GM18508 (cell line): ENCODE measurements around the gene PHC2.

Source experiments
- ATAC-seq: cut with Tn5 transposase; IDR thresholded peaks from one replicate; pipeline ENCODE4 v1.9.1; 2021; ENCODE audit warnings: moderate number of reproducible peaks; ENCODE audit not compliant: insufficient read depth, unreplicated experiment

PHC2 gene

DNA sequence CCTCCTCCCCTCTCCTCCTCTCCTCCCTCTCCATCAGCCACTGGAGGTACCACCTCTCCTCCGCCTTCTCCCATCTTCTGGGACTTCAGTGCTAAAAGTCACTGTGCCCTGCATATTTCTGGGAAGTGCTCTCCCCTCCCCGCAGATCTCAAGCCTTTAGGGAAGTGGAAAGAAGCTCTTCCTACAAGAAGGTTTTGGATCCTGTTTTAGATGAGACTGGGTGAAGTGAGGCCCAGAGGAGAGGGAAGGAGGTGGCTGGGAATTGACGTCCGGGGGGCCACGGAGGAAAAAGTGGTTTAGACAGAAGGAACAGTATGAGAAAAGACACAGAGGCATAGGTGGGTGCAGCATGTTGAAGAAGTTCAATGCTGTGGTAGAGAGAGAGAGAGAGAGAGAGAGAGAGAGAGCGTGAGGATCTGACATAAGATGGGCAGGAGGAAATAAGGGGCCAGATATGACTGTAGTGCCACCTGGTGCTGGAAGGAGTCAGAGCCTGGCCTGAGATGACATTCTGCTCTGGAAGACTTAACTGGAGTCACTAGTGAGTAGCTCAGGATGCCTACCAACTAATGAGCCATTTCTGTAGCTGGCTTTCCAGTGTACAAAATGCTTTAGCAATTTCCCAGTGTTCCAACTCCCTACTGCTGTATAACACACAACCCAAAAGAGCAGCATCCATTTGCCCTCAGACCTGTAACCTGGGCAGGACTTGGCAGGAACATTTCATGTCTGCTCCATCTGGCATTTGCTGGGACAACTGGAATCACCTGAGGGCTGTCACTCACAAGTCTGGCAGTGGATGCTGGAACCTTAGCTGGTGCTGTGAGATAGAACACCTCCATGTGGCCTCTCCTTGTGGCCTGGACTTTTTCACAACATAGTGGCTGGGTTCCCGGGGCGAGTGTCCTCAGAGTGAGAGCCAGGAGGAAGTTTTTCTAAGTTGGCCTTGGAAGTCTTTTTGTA, 24.9 kb upstream of the PHC2 start:
- no peak for ATAC-seq

DNA sequence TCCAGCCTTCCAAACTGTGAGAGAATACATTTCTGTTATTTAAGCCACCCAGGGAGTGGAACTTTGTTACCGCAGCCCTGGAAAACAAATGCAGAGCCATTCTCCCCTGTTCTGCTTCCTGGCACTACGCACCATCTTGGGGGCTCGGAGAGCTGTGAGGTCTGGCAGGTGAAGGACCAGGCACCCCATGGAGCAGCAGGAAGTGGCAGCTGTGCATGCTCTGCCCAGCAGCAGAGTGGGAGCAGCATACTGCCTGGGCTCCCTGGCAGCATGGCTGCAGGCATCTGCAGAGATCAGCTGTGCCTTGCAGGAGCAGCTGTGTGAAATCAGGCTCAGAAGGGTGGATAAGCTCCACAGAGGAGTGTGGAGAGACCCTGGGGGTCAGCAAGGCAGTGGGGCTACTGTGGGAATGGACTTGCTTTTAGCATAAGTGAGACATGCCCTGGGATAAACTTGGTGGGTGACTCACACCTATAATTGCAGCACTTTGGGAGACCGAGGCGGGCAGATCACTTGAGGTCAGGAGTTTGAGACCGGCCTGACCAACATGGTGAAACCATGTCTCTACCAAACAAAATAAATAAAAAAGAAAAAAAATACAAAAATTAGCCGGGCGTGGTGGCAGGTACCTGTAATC, 23.9 kb upstream of the PHC2 start:
- ATAC-seq: no peak

DNA sequence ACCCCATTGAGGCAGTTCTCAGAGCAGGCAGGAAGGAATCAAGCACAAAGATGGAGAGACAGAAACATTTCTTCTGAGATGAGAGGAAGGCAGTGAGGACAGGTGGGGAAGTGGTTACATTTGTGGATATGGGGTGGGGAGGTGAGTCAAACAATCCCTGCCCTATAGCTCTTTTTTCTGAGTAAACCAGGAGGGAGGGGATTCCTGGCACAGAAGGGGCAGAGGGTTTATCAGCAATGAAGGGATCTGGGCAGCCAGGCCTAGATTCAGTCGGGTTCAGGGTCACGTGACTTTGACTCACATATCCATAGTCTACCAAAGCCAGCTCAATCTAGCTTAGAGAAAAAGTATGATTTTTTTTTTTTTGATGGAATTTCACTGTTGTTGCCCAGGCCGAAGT, 15.7 kb upstream of the PHC2 start:
- ATAC-seq: no peak

DNA sequence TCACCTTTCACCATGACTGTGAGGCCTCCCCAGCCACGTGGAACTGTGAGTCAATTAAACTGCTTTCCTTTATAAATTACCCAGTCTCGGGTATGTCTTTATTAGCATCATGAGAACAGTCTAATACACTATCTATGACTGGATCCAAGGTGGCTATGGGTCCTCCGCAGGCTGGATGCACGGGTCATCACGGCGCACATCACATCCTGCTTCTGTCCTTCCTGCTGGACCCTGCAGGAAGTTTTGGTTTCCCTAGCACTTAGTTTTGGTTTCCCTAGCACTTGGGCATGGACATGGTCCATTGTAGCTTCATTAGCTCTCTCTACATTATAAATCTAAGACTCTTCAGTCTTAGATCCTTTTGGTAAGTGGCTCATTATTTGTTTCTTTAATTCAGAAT, 14.2 kb upstream of the PHC2 start:
- ATAC-seq: no peak

DNA sequence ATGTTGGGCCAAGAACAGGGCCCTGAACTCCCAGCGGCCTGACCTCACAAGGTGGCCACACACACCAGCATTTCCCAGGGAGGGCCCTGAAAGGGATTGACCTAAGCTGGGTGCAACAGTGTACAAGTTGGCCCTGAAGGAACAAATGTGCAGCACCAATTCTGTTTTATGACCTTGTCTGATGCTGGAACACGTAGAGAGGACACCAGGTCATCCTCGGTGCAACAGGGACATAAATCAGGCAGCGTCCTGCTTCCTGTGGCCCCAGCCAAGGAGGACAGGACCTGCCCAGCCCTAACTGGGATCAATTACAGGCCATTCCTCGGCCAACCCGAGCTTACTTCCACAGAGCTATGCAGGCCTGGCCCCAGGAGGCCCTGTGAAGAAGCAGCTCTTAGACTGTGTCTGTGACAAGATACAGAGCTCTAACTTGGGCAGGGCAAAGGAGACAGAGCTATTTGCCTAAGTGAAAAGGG, 12.8 kb upstream of the PHC2 start:
- no peak for ATAC-seq

DNA sequence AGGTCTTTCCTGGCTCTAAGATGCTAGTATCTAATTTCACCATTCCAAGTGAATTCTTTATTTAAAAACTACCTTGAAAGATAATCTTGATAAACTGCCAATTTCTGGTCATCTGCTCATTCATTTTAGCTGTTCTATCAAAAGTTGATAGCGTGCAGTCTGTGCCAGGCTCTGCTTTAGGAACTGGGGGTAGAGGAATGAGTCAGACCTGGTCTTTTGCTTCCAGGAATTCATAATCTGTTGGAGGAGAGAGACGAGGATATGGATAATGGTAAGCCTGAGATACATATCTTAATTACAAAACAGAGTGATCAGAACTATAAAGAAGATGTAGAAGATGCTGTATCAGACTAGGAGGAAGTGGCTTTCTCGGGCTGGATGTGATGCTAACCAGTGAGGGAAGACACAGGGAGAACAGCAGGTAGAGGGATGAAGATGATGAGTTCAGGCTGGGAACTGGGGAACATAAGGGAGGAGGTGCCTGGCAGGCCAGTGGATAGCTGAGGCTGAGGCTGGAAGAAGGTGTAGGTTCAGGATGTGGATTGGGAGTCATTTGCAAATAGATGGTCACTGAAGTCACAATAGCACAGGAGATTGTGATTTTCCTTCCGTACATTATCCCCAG, 12.3 kb upstream of the PHC2 start:
- no peak for ATAC-seq

DNA sequence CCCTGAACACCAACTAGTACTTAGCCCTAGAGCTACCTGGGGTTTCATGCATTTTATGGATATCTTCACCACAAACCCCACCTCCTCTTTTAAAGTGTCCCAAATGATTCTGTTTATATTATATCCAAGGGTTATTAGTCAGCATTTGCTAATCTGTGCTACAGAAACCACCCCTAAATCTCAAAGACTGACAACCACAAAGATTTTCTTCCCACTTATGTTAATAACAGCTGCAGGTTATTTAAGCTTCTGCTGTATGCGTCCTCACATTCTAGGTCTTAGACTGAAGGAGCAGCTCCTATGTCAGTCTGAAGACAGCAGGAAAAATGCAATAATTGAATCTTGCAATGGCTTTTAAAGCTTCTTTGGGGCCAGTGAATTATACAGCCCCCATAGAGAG, 11.2 kb upstream of the PHC2 start:
- no peak for ATAC-seq

DNA sequence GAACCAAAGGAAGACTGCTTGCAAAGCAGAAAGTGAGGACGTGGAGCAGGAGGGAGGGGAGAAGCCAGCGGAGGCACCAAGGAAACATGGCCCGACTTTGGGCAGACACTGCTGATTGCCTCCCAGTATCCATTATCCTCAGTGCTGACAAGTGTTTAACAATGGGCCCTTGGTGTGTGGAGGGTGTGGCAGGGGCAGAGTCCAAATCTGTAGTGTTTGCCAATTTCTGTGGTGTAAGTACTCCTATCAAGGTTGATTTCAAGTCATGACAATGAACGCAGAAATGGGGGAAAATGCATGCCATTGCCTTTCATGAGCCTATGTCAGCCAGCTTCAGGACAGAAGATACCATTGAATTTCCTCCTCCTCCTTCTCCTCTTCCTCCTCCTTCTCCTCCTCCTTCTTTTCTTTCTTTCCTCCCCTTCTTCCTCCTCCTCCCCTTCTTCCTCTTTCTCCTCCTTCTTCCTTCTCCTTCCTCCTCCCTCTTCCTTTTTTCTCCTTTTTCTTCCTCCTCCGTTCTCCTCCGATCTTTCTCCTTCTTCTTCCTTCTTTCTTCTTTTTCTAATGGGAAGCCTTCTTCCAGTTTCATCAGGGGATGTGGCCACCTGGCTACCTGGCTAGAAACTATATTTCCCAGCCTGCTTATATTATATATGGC, 10.3 kb upstream of the PHC2 start:
- ATAC-seq: no peak

DNA sequence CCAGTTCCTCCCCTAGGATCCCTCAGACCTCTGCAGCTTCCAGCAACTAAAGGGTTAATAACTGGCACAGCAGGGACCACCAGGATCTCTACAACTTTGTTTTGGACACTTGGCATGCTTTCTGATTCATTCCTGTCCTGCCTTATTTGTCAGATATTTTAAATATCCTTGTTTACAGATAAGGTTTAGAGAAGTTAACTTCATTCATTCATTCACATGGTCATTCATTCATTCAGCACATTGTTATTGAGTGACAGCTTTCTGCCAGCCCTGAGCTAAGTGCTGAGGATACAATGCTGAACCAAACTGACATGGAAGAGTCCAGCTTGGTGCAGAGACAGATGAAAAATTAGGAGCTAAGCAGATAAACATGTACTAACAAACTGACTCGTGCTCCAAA, 8.8 kb upstream of the PHC2 start:
- no peak for ATAC-seq

DNA sequence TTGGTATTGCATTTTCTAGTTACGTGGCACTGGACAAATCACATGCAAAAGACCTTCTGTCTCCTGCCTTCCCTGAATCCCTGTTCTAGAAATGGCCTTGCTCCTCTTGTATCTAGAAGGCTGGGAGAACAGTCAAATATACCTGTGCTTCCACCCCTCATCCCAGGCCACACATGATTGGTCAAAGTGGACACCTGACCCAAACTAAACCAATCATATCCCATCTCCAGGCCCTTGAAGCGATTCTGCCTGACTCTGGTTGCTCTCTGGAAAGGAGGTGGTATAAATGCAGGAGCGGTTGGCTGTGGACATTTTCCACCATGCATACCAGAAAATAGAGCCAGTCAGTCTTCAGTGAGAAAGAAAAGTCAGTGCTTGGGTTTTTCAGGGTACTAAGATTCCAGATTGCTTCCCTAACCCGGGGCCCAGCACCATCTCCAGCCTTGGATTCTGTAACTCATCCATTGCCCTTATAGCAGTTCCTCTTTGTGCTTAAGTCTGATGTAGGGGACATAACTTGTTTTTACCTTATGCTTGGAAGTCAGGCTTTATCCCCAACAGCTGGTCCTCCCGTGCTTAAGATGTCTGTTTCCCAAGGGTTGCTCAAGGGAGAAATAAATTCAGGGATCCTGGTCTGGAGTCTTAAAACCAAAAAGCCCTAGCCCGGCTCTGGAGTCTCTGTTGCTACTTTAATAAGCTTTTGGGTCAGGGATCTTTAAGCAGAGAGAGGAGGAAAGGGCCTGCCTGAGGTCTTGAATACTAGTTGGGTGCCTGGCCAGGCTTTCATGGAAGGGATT, 7.7 kb upstream of the PHC2 start:
- no peak for ATAC-seq

DNA sequence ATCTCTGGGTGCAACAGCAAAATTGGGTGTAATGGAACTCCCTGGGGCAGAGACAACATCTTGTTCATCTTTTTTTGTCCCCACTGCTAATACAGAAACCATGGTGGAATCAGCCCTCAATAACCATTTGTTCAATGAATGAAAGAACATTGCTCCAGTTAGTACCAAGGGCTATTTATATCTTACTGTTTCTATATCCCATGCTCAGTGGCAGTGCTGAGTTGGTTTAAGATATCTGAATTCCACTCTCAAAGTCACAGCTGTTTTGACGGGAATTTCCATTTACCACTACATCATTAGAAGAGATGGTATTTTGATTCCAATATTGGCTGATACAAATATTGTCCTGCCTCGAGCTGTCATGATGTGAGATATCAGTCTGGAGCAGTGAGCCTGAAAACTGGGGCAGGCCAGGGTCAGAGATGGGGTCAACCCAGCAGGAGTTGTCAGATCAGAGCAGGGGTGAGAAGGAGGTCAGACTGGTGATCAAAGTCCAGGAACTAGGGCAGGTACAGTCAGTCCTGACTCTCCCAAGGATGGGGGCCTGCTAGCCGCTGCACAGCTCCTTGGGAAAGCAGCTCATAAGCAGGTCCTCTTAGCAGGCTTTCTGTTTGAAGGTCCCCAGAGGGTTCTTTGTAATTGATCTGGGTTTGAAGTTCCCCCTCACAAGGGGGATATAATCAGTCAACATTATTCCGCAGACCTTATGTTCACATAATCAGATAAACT, 5.8 kb upstream of the PHC2 start:
- no peak for ATAC-seq

DNA sequence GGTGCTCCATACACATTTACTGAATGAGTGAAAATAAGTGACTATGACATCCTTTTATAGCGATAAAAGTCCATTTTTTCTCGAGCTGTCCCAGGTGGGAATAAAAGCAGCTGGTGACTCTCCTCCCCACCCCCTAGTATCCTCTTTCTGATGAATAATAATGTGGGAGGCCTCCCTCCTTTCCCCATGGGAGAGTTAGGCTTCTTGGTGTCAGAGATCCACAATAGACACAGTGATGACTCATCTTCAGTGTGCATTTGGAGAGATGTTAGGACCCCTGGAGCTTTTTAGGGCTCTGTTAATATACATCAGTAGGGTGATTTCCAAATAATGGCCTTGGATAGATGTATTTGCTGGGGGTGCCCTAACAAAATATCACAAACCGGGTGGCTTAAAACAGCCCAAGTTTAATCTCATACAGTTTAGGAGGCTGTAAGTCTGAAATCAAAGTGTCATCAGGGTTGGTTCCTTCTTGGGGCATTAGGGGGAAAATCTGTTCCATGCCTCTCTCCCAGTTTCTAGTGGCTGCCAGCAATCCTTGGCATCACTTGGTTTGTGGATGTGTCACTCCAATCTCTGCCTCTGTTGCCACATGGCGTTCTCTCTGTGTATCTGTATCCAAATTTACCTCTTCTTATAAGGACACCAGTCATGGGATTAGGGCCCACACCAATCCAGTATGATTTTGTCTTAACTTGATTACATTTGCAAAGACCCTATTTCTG, 4.4 kb upstream of the PHC2 start:
- no peak for ATAC-seq

DNA sequence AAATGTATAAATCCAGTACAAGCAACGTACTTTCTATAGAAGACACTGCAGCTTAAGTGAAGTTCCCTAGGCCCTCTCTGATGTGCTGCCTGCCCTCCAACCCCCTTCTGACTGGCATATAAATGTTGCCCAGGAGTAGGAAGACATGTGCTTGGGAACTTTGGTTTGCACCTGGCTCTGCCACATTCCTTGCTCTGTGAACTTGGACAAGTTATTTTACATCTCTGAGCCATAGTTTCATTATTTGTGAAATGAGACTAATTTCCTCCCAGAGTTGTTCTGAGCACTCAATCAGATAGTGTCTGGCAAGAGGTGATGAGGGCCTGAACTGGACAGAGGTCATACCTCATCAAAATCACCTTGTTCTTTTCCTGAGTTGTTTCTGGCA, 3.5 kb upstream of the PHC2 start:
- ATAC-seq: no peak

DNA sequence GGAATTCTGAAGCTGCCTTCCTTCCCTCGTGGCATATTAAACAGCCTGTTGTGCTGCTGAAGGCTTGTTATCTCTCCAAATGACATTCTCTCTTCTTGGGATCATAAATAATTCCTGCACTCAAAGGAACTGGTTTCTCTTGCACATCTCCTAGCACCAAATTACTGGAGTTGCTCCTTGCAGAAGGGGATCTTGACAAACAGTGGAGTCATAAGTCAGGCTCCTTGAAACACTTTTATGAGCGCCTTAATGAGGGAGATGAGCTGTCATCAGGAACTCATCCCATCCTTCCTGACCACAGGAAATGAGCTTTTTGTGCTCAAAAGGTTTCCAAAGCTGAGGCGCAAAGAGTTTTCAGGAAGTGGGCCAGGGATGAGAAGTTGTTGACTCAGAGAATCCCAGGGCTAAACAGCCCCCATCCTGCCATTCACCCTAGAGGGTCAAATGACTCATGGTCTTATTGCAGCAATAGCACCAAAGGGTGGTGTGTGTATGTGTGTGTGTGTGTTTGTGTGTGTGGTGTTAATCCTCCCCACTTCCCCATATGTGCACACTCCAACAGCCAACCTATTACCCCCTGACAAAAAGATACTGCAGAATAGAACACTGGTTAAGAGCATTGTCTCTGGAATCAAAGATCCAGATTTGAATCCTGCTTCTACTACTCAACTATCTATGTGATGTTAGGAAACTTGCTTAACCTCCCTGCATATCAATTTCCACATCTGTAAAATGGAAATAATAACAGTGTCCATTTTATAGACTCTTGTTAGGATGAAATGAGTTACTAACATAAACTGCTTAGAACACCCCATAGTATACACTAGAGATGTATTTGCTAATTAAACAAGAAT, 2.8 kb upstream of the PHC2 start:
- no peak for ATAC-seq

DNA sequence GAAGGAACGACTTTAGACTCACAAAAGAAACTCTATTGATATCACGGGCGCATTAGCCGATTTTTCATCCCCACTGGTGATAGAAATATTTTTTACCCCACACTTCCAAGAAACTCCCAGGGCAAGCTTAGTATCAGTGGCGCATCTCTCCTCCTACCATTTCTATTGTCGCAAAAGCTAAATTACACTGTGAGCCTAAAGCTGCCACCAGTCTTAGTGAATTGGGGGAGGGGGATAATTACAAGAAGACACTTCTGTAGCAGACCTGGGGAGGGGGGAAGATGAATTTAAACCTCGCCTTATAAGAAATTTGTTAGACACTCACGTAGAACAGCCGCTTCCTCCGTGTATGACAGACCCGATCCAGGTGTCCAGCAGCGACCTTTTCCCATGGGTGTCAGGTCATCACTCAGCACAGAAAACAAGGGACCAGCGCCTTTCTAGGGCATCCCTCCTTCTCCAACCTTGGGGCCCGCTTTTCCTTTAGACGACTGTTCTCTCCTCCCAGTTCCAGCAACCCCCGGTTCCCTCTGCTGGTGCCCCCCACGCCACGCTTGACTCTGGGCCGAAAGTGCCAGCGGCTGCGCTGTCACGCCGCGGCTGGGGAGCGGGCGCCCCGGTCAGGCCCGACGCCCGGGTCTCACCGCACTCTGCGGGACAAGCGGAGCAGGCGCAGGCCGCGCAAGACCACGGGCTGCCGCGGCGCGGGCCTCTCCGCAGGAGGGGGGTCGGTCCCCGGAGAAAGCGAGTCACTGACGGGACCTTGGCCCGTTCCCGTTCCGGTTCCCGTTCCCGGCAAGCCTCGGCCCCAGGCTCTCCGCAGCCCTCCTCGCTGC, 821 bp downstream of the PHC2 start:
- ATAC-seq: no peak

DNA sequence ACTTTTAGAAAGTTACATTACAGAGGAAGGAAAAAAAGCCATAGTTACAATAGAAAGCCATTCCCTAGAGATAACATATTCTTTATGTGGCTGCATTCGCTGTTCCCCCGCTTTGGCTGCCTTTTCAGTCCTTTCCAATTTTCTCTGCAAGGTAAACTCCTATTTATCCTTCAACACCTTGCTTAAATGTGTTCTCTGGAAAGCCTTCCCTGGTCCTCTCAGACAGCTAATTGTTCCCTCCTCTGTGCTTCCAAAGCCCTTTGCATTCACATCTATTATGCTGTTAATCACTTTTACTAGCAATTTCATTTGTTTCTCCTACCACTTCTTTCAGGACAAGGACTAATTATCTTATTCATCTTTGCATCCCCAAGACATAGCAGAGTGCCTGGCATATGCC, 1.6 kb downstream of the PHC2 start:
- no peak for ATAC-seq

DNA sequence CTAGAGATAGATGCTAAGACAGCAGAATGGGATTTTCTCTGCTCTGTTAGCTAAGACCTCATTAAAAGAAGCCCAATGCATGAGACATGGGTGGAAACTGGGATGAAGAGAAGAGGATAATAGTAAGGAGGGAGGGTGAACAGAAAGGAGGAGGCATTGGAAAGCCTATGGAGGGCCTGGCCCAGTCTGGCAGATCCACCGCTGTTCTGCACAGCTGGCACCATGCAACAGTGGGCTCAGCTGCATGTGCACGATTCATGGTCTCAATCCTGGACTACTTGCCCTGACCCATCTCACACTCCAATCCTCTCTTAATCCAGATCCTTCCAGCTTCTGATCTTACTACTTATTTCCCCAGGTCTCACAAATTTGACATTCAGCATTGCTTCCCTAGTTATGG, 2.2 kb downstream of the PHC2 start:
- no peak for ATAC-seq
